SK-MEL-5 (cell line): ENCODE data around the gene RECK. TPM values are rescaled to one million over a fixed set of nuclear protein-coding genes. Genes with fewer than 3 reads are reported as not detected.

ENCODE experiments used
- DNase-seq: peaks from one replicate; pipeline ENCODE4 v3.0.0-alpha.2; 2016; ENCODE audit warnings: low read depth, low spot score
- in situ Hi-C: cut with HindIII; loops from 2 replicates; pipeline ENCODE4 v1.10.0; 2016; ENCODE audit warnings: low sequenced_read_pairs, high pct_unique_total_duplicates, low pct_unique_long_range_greater_than_20kb
- total RNA-seq: library from RNA; depleted of rRNA; stranded (reverse); fragments of >200 nt; shearing (Covaris generic); gene quantifications from 2 replicates; pipeline ENCODE4 v1.2.3, GENCODE V29; 2014

Gene RECK
- total RNA-seq, 1 experiment from 2014 or later = 10.0 TPM

- DNase-seq = peak; percentile 5
- in situ Hi-C loops = no loop called here
These were observed 54.6 kb downstream of the RECK start for GRCh38 chr9:36091026-36091953.

GRCh38 chr9:36092014-36092413 lies 55.3 kb downstream of the RECK start:
- DNase-seq = no peak
- in situ Hi-C loops = no loop called here

GRCh38 chr9:36092509-36093215 lies 55.9 kb downstream of the RECK start:
- DNase-seq = no peak
- in situ Hi-C loops = no loop called here

- DNase-seq = no peak
- in situ Hi-C loops = no loop called here
These were observed 56.7 kb downstream of the RECK start for GRCh38 chr9:36093384-36093783.

GRCh38 chr9:36099718-36100117 lies 63.0 kb downstream of the RECK start:
- DNase-seq = no peak
- in situ Hi-C loops = no loop called here

- no peak for DNase-seq
- in situ Hi-C loops = no loop called here
These were observed 63.8 kb downstream of the RECK start for GRCh38 chr9:36100532-36100931.

- no peak for DNase-seq
- in situ Hi-C loops = no loop called here
These were observed 65.4 kb downstream of the RECK start for GRCh38 chr9:36101916-36102741.

GRCh38 chr9:36102742-36103495 lies 66.2 kb downstream of the RECK start:
- in situ Hi-C loops = no loop called here
- peak; percentile 82 for DNase-seq

- in situ Hi-C loops = no loop called here
These were observed 72.4 kb downstream of the RECK start for GRCh38 chr9:36109071-36109470.

GRCh38 chr9:36110434-36110833 lies 73.7 kb downstream of the RECK start:
- in situ Hi-C loops = no loop called here
- DNase-seq = no peak

More at GRCh38 chr9:36109071-36109470, 72.4 kb downstream of the RECK start:
- no peak for DNase-seq

GRCh38 chr9:36112516-36112915 lies 75.8 kb downstream of the RECK start:
- DNase-seq = no peak
- in situ Hi-C loops = no loop called here

- in situ Hi-C loops = no loop called here
These were observed 77.3 kb downstream of the RECK start for GRCh38 chr9:36113999-36114398.

GRCh38 chr9:36116593-36116992 lies 79.9 kb downstream of the RECK start:
- no peak for DNase-seq
- in situ Hi-C loops = no loop called here

More at GRCh38 chr9:36113999-36114398, 77.3 kb downstream of the RECK start:
- no peak for DNase-seq

- in situ Hi-C loops = no loop called here
- DNase-seq = no peak
These were observed 81.5 kb downstream of the RECK start for GRCh38 chr9:36118201-36118600.

- DNase-seq = no peak
- in situ Hi-C loops = no loop called here
These were observed 82.0 kb downstream of the RECK start for GRCh38 chr9:36118706-36119105.

GRCh38 chr9:36119476-36119875 lies 82.8 kb downstream of the RECK start:
- in situ Hi-C loops = no loop called here

GRCh38 chr9:36120705-36121104 lies 84.0 kb downstream of the RECK start:
- no peak for DNase-seq
- in situ Hi-C loops = no loop called here

More at GRCh38 chr9:36119476-36119875, 82.8 kb downstream of the RECK start:
- no peak for DNase-seq
